Upper lobe of right lung (tissue), 1 donor: ENCODE results near the gene SNAPC4. TPM values are rescaled to one million over a fixed set of nuclear protein-coding genes. Genes with fewer than 3 reads are reported as not detected.
A peak's percentile ranks its signal among the peaks of the same experiment; 100 is the strongest.
"Not testable (repeated sequence)": the region's sequence is repeated elsewhere in the genome, so short reads cannot be mapped to it uniquely, and the experiment has no call there.

ENCODE experiments used
- ATAC-seq: fragments of 200-7000 bp; cut with Tn5 transposase; one replicate; pipeline ENCODE4 v1.9.1; 2020; ENCODE audit warnings: mild to moderate bottlenecking, moderate library complexity
- DNase-seq: peaks from one replicate; pipeline ENCODE4 v3.0.0-alpha.2; 2020
- H3K27ac ChIP-seq: fragments of 200-600 bp; one replicate; pipeline ENCODE4 v1.8.0; 2022
- H3K27me3 ChIP-seq: fragments of 200-600 bp; one replicate; pipeline ENCODE4 v1.8.0; 2022; ENCODE audit warnings: mild to moderate bottlenecking
- H3K36me3 ChIP-seq: fragments of 200-600 bp; one replicate; pipeline ENCODE4 v1.8.0; 2022
- H3K4me1 ChIP-seq: fragments of 200-600 bp; one replicate; pipeline ENCODE4 v1.8.0; 2022
- H3K4me3 ChIP-seq: fragments of 200-600 bp; one replicate; pipeline ENCODE4 v1.8.0; 2022; ENCODE audit warnings: mild to moderate bottlenecking
- H3K9me3 ChIP-seq: fragments of 200-600 bp; one replicate; pipeline ENCODE4 v1.8.0; 2022
- intact Hi-C: fragments of 100-400 bp; cut with DNase I; formaldehyde crosslinking; loops from one replicate; pipeline ENCODE4 v1.11.0; 2022
- total RNA-seq: library from RNA; stranded (reverse); fragmentation: NEBNext Ultra II Directional; extraction: Animal tissue kit (Norgen Biotek cat#: 25700); gene quantifications from one replicate; pipeline ENCODE4 v1.2.1, GENCODE V29; 2021
- TF ChIP-seq, protein P1 (sequence below): fragments of 200-600 bp; IDR thresholded peaks from one replicate; pipeline ENCODE4 v1.8.0; 2022; ENCODE audit warnings: antibody characterized with exemption
- donor health status: DM: no; HTN: yes; CAD: no; lungs with severe emphysema.

The SNAPC4 gene
- total RNA-seq, 1 donor from 2014 or later: 7.2 TPM

DNA sequence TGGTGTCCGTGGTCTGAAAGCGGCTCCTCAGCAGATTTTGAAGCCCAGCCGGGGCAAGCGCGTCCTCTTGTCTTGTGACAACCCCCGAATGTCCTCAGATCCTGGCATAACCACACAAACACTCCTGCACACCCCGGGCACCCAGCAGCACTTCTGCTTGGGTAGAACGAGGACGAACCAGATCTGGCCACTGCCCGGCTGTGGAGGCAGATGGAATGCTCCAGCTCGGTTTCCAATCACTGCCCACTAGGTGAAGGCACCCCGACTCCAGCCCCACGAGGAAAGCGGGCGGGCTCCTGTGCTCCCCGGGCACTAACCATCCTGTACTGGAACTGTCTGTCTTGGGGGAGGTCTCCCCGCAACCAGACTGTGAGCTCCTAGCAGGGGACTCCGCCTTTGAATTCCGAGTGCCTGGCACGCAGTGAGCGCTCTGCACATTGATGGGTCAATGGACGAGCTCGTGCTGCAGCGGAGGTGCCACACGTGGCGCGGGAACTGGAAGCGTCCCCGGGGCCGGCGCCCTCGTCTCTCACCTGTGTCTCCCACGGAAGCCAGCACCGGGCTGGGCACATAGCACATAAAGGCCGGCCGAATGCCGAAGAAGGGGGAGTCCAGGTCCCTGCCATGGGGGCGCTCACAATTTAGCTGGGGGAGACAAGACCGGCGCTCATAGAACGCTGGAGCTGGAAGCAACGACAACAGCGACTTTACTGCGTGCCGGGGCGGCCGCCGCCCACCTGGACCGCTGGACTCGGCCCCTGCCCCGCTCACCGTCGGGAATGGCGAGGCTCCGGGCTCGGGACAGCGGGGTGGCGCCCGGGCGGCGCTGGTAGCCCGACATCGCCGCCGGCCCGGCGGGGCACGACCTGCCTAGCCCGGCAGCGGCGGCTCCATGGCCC is 9.8 kb upstream of the SNAPC4 start:
- Histone ChIP-seq H3K27me3 (no peaks in the 10 kb centered on the region), H3K27ac (peak overlapping the region; percentile 78), H3K4me1 (peaks cover 21% of the 10 kb centered on the region), H3K4me3 (peak overlapping the region; percentile 98), H3K9me3 (no peaks in the 10 kb centered on the region), H3K36me3 (peaks cover 57% of the 10 kb centered on the region)
- TF ChIP-seq, protein P1, sequence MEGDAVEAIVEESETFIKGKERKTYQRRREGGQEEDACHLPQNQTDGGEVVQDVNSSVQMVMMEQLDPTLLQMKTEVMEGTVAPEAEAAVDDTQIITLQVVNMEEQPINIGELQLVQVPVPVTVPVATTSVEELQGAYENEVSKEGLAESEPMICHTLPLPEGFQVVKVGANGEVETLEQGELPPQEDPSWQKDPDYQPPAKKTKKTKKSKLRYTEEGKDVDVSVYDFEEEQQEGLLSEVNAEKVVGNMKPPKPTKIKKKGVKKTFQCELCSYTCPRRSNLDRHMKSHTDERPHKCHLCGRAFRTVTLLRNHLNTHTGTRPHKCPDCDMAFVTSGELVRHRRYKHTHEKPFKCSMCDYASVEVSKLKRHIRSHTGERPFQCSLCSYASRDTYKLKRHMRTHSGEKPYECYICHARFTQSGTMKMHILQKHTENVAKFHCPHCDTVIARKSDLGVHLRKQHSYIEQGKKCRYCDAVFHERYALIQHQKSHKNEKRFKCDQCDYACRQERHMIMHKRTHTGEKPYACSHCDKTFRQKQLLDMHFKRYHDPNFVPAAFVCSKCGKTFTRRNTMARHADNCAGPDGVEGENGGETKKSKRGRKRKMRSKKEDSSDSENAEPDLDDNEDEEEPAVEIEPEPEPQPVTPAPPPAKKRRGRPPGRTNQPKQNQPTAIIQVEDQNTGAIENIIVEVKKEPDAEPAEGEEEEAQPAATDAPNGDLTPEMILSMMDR: no peak
- ATAC-seq (peak; percentile 51), DNase-seq (peak; percentile 76)
- intact Hi-C loops: no loop called here

DNA sequence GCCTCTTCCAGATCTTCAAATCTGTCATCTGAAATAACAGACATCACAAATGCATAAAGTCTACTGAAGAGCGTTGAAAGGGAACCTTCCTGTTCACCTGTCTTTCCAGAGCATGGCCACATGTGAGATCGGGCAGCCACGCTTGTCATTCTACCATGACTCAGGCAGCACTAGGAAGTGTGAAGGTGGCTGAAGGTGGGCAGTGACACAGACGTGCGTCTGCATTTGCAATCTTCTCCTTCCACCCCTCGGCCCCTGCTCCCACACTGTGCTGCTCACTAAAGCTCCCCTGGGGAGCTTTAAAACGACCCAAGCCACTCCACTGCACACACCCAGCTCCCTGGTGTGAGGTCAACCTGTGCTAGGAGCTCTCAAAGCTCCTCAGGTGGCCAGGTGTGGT is 7.9 kb upstream of the SNAPC4 start:
- H3K9me3 ChIP-seq: no peaks in the 10 kb centered on the region
- no peaks in the 10 kb centered on the region for H3K27me3 ChIP-seq
- TF ChIP-seq, protein P1: no peak
- DNase-seq (no peak), ATAC-seq (no peak)
- intact Hi-C loops: no loop called here
- H3K27ac ChIP-seq: no peak overlapping the region
- peaks cover 50% of the 10 kb centered on the region for H3K36me3 ChIP-seq
- H3K4me1 ChIP-seq: peaks cover 21% of the 10 kb centered on the region
- H3K4me3 ChIP-seq: no peak overlapping the region

DNA sequence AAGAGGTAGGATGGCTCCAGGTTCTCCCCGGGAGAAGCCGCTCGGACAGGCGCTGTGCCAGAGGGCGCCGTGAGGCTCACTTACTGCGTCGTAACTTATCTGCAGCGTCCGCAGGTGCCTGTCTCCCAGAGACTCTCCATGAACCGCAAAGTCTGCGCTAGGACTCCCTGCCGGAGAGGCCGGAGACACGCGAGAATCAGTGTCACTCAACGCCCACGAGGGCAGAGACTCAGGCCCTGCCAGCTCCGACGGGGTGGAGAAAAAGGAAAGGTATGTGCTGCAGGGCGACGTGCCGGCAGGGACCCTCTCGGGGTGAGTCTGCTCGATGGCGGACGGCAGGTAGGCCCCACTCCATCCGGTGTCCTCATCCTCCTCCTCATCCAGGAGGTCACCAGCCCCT is 7.1 kb upstream of the SNAPC4 start:
- H3K27me3 ChIP-seq, H3K9me3 ChIP-seq, intact Hi-C loops, DNase-seq, ATAC-seq, H3K4me3 ChIP-seq, H3K27ac ChIP-seq: not testable (repeated sequence)
- Histone ChIP-seq H3K4me1 (peaks cover 21% of the 10 kb centered on the region), H3K36me3 (peaks cover 48% of the 10 kb centered on the region)

DNA sequence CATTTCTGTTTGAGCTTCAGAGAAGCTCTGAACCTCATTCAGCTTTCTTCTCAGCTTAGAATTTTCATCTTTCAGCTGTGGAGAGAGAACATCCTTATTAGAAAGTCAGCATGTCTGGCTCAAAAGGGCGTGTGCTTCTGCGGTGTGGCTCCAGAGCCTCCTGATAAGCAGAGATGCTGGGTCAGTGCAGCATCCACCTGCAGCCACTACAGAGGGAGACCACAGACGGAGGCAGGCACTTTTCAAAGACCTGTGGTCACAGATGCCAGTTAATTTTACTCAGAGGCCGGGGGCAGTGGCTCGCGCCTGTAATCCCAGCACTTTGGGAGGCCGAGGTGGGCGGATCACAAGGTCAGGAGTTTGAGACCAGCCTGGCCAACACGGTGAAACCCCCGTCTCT is 5.9 kb upstream of the SNAPC4 start:
- DNase-seq, H3K4me3 ChIP-seq, intact Hi-C loops, H3K27ac ChIP-seq, H3K27me3 ChIP-seq, ATAC-seq, H3K9me3 ChIP-seq: not testable (repeated sequence)
- peaks cover 46% of the 10 kb centered on the region for H3K36me3 ChIP-seq
- H3K4me1 ChIP-seq: peaks cover 11% of the 10 kb centered on the region

DNA sequence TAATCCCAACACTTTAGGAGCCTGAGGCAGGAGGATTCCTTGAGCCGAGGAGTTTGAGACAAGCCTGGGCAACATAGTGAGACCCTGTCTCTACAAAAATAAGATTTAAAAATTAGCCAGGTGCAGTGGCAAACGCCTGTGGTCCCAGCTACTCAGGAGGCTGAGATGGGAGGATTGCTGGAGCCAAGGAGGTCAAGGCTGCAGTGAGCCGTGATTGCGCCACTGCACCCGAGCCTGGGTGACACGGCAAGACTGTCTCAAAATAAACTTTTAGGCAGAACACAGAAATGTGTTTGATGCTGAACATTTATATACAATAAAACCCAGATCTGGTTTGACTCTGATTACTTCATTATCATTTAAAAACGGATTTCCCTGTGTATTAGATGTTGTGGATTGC is 5.5 kb upstream of the SNAPC4 start:
- TF ChIP-seq, protein P1: no peak
- DNase-seq: no peak
- intact Hi-C loops: no loop called here

DNA sequence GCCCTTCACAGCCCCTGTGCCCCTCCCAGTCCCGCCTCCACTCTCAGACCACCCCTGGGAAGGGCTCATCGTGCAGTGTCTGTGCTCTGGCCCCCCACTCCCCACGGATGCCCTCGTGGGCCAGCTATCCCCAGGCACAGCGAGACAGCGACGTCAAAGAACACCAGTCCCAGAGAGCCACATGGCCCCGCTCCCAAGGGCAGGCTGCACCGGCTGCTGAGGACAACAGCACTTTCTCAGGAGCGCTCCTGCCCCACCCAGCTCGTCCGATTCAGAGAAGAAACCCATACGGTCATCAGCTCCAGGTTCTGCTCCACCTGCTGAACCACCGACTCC is 4.8 kb upstream of the SNAPC4 start:
- TF ChIP-seq, protein P1: no peak
- Histone ChIP-seq H3K4me1 (peaks cover 16% of the 10 kb centered on the region), H3K36me3 (peaks cover 46% of the 10 kb centered on the region), H3K4me3 (no peak overlapping the region), H3K9me3 (no peaks in the 10 kb centered on the region), H3K27me3 (no peaks in the 10 kb centered on the region), H3K27ac (no peak overlapping the region)
- intact Hi-C loops: no loop called here
- no peak for DNase-seq
- no peak for ATAC-seq

More for the DNA sequence above, 5.5 kb upstream of the SNAPC4 start:
- no peak for ATAC-seq
- Histone ChIP-seq H3K4me3 (no peak overlapping the region), H3K36me3 (peaks cover 46% of the 10 kb centered on the region), H3K27me3 (no peaks in the 10 kb centered on the region), H3K4me1 (peaks cover 13% of the 10 kb centered on the region), H3K9me3 (no peaks in the 10 kb centered on the region), H3K27ac (no peak overlapping the region)
